SH-SY5Y (cell line): ENCODE results near the gene CTRB2.

Experiments
- GATA2 ChIP-seq: IDR thresholded peaks from 2 replicates; pipeline ENCODE4 v1.6.1; 2011; ENCODE audit warnings: mild to moderate bottlenecking, low read depth, low read length
- GATA3 ChIP-seq: IDR thresholded peaks from 2 replicates; pipeline ENCODE4 v1.6.1; 2011; ENCODE audit warnings: low read depth, mild to moderate bottlenecking, low read length, moderate library complexity

- no peak for TF ChIP-seq GATA2
- TF ChIP-seq GATA3 = no peak
Observed at GRCh38 chr16:75203096-75203495, 3.9 kb downstream of the CTRB2 start.
